RWPE2 (cell line): ENCODE measurements around the gene SERPINA5.
A peak's percentile ranks its signal among the peaks of the same experiment; 100 is the strongest.
"Not testable (repeated sequence)": the region's sequence is repeated elsewhere in the genome, so short reads cannot be mapped to it uniquely, and the experiment has no call there.

Experiments
- ATAC-seq: fragments of 200-7000 bp; cut with Tn5 transposase; 3 replicates; pipeline ENCODE4 v1.9.1; 2021; ENCODE audit warnings: low read depth
- DNase-seq: peaks from one replicate; pipeline ENCODE4 v3.0.0-alpha.2; 2020; ENCODE audit warnings: low spot score
- H3K27ac ChIP-seq: fragments of 450-650 bp; 2 replicates; pipeline ENCODE4 v1.5.1; 2017; ENCODE audit warnings: mild to moderate bottlenecking; ENCODE audit not compliant: poor library complexity, severe bottlenecking
- H3K27me3 ChIP-seq: fragments of 250-450 bp; sonication (Bioruptor Pico); 2 replicates; pipeline ENCODE4 v1.5.1; 2021; ENCODE audit warnings: mild to moderate bottlenecking, moderate library complexity; ENCODE audit not compliant: insufficient read depth, poor library complexity, severe bottlenecking
- H3K36me3 ChIP-seq: fragments of 250-450 bp; sonication (Bioruptor Pico); 2 replicates; pipeline ENCODE4 v1.5.1; 2020; ENCODE audit warnings: low read depth, mild to moderate bottlenecking, moderate library complexity
- H3K4me1 ChIP-seq: fragments of 250-450 bp; sonication (Bioruptor Pico); 2 replicates; pipeline ENCODE4 v1.5.1; 2021; ENCODE audit warnings: mild to moderate bottlenecking, moderate library complexity; ENCODE audit not compliant: insufficient read depth, poor library complexity, severe bottlenecking
- H3K4me3 ChIP-seq: fragments of 250-450 bp; sonication (Bioruptor Pico); 2 replicates; pipeline ENCODE4 v1.5.1; 2021; ENCODE audit warnings: mild to moderate bottlenecking, moderate library complexity; ENCODE audit not compliant: severe bottlenecking
- H3K9me3 ChIP-seq: fragments of 250-450 bp; sonication (Bioruptor Pico); 2 replicates; pipeline ENCODE4 v1.5.1; 2021; ENCODE audit warnings: mild to moderate bottlenecking, moderate library complexity; ENCODE audit not compliant: severe bottlenecking
- TF ChIP-seq, protein P1 (sequence below): fragments of 450-650 bp; IDR thresholded peaks from one replicate; pipeline ENCODE4 v1.5.1; 2017; ENCODE audit warnings: mild to moderate bottlenecking, moderate library complexity; ENCODE audit not compliant: poor library complexity, severe bottlenecking

The SERPINA5 gene

DNA sequence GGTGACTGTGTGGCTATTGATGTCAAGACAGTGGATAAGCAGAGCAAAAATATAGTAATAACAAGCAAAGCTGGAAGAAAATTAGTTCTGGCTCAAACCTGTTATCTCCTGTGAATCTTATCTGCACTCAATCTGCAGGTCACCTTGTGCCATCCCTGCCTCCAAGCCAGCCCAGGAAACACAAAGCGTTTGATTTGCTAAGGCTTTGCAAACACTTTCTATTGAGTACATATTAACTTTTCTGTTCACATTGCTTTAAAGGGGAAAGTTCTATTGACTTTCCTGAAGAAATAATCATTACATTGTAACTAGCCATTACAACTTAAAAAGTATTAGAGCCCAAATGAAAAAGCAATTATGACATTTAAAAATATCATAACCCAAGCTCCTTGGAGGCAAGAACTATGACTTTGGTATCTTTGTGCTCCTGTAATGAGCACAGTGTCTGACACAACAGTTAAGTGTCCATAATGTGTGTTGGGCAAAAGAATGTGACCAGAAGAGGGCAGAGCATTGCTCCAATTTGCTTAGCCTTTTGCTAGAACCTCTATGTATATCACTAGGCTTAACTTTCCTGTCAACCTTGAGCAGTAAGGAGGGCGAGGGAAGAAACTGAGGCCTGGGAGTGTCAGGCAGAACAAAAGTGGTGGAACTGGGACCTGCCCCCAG lies 55.7 kb downstream of the SERPINA5 start:
- DNase-seq (no peak), ATAC-seq (no peak)
- TF ChIP-seq, protein P1, sequence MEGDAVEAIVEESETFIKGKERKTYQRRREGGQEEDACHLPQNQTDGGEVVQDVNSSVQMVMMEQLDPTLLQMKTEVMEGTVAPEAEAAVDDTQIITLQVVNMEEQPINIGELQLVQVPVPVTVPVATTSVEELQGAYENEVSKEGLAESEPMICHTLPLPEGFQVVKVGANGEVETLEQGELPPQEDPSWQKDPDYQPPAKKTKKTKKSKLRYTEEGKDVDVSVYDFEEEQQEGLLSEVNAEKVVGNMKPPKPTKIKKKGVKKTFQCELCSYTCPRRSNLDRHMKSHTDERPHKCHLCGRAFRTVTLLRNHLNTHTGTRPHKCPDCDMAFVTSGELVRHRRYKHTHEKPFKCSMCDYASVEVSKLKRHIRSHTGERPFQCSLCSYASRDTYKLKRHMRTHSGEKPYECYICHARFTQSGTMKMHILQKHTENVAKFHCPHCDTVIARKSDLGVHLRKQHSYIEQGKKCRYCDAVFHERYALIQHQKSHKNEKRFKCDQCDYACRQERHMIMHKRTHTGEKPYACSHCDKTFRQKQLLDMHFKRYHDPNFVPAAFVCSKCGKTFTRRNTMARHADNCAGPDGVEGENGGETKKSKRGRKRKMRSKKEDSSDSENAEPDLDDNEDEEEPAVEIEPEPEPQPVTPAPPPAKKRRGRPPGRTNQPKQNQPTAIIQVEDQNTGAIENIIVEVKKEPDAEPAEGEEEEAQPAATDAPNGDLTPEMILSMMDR, result no peak
- Histone ChIP-seq H3K4me1 (no peaks in the 10 kb centered on the region), H3K27ac (no peak overlapping the region), H3K9me3 (no peaks in the 10 kb centered on the region), H3K36me3 (no peaks in the 10 kb centered on the region), H3K27me3 (peaks cover 6% of the 10 kb centered on the region), H3K4me3 (no peak overlapping the region)

DNA sequence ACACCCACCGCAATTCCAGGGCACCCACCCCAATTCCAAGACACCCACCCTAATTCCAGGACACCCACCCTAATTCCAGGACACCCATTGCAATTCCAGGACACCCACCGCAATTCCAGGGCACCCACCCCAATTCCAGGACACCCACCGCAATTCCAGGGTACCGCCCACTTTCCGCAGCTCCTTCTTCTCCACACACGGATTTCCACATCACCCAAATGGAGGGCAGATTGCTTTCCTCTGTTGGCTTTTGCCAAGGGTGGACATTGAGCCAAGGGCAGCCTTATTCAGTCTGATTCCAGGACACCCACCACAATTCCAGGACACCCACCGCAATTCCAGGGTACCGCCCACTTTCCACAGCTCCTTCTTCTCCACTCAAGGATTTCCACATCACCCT lies 56.6 kb downstream of the SERPINA5 start:
- H3K4me3 ChIP-seq, H3K9me3 ChIP-seq, ATAC-seq, H3K4me1 ChIP-seq, H3K27ac ChIP-seq, H3K36me3 ChIP-seq, H3K27me3 ChIP-seq: not testable (repeated sequence)
- peak; percentile 41 for DNase-seq

DNA sequence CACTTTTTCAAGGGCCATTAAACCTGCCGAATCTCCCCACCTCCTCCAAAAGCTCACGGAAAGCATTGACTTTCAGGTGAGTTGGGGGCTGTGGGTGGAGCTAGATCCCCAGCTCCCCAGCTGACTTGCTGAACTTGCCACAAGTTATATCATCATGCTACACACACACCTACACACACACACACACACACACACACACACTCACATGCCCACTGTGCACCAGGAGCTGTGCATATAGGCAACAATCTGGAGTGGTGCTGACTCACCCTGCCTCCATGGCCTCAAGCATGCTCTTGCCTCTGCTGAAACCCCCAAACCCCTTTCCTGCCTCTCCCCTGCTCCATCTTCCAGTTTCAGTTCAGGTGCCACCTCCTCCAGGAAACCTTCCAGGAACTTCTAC lies 57.1 kb downstream of the SERPINA5 start:
- no peak for DNase-seq
- Histone ChIP-seq H3K36me3 (no peaks in the 10 kb centered on the region), H3K9me3 (no peaks in the 10 kb centered on the region), H3K4me3 (no peak overlapping the region), H3K27me3 (peaks cover 3% of the 10 kb centered on the region), H3K4me1 (no peaks in the 10 kb centered on the region), H3K27ac (no peak overlapping the region)
- peak; percentile 16; the same call in 1 of the 3 replicates for ATAC-seq
- TF ChIP-seq, protein P1, result no peak

DNA sequence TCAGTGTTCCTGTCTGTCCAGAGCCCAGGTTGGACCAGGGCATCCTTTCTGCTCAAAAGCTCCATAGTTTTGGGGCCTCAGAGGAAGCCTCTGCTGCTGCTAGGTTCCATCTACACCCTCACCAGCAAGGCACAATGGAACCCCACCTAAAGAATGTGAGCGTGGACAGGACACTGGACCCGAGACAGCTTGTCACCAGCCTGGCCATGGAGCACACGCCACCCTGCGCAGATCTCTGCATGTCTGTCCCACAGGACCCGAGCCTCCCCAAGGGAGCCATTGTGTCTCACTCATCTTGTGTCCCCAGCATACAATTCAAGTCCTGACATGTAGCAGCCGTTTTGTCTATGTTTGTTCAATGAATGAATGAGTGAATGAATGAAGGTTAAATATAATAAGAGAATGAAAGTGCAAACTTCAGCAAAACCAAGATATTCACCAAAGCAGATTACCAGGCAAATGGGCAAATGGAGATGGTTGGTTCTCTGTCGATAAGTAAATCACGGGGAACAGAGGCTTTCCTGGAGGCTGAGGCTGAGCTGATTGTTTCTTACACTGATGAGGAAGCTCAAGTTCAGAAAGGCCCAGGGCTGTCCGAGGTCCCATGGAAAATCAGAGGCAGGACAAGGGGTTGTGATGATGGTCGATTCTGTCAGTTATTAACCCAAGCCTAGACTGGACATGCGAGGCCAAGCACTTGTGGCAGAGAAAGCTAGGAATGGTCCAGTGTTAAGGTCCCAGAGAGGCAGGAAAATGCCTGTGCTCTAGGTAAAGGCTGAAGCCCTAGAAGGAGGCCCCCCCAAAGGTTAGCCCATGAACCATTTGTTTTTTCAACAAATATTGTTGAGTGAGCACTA lies 58.0 kb downstream of the SERPINA5 start:
- H3K27me3 ChIP-seq, result no peaks in the 10 kb centered on the region
- H3K4me3 ChIP-seq, result no peak overlapping the region
- DNase-seq (no peak), ATAC-seq (no peak)
- no peak overlapping the region for H3K27ac ChIP-seq
- TF ChIP-seq, protein P1, result no peak
- no peaks in the 10 kb centered on the region for H3K36me3 ChIP-seq
- H3K9me3 ChIP-seq, result no peaks in the 10 kb centered on the region
- no peaks in the 10 kb centered on the region for H3K4me1 ChIP-seq

DNA sequence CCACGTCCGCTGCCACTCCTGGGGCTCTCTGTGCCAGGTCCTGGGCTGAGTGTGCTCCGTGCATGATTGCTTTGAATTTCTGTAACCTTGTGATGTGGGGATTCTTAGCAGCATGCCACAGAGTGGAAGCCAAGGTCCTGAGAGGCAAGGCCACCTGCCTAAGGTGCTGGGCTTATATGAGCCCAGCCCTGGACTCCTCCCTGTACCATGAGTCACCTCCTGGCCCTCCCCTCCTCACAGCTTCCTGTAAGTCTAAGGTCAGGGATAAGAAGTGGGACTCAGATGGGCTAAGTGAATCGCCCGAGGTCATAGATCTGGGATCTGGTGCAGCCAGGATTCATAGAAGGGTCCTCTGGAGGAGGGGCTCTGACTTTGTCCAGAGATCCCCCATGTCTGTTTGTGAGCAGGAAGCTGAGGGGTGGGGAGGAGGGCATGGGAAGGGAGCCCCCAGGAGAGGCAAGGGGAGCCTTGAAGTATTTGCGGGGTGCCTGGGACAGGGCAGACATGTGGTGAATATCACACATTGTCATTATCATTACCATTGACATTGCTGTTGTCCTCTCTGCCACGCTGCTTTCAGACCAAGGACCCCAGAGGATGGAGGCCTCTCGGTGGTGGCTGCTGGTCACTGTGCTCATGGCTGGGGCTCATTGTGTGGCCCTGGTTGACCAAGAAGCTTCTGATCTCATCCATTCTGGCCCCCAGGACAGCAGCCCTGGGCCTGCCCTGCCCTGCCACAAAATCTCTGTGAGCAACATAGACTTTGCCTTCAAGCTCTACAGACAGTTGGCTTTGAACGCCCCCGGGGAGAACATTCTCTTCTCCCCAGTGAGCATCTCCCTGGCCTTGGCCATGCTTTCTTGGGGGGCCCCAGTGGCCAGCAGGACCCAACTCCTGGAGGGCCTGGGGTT lies 59.8 kb downstream of the SERPINA5 start:
- no peaks in the 10 kb centered on the region for H3K9me3 ChIP-seq
- ATAC-seq, result peak; percentile 85
- no peak overlapping the region for H3K27ac ChIP-seq
- TF ChIP-seq, protein P1, result no peak
- no peaks in the 10 kb centered on the region for H3K4me1 ChIP-seq
- no peak for DNase-seq
- no peak overlapping the region for H3K4me3 ChIP-seq
- H3K27me3 ChIP-seq, result no peaks in the 10 kb centered on the region
- H3K36me3 ChIP-seq, result no peaks in the 10 kb centered on the region
